Erythroblast (primary cell): ENCODE results near the gene ATP6V1F.

Experiments
- GATA1 ChIP-seq: IDR thresholded peaks from 2 replicates; pipeline ENCODE4 v1.6.1; 2011; ENCODE audit warnings: low read depth, mild to moderate bottlenecking, control low read depth, low read length, moderate library complexity
- POLR2A ChIP-seq: IDR thresholded peaks from 2 replicates; pipeline ENCODE4 v1.6.1; 2011; ENCODE audit warnings: mild to moderate bottlenecking, low read length

DNA sequence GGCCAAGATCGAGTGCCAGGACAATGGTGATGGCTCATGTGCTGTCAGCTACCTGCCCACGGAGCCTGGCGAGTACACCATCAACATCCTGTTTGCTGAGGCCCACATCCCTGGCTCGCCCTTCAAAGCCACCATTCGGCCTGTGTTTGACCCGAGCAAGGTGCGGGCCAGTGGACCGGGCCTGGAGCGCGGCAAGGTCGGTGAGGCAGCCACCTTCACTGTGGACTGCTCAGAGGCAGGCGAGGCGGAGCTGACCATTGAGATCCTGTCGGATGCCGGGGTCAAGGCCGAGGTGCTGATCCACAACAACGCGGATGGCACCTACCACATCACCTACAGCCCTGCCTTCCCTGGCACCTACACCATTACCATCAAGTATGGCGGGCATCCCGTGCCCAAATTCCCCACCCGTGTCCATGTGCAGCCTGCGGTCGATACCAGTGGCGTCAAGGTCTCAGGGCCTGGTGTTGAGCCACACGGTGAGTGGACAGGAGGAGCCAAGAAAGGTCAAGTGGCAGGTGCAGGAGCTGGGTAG, 17.8 kb upstream of the ATP6V1F start:
- TF ChIP-seq POLR2A (no peak), GATA1 (no peak)
